Retinal pigment epithelial cell (primary cell): ENCODE measurements around the gene C1QL3.

Source experiments
- DNase-seq: peaks from one replicate; pipeline ENCODE4 v3.0.0-alpha.2; 2010; ENCODE audit warnings: low read depth
- H3K4me3 ChIP-seq: 2 replicates; pipeline ENCODE4 v1.5.1; 2011; ENCODE audit warnings: mild to moderate bottlenecking, low read length, control low read depth, moderate library complexity
- CTCF ChIP-seq: conservative IDR thresholded peaks from 2 replicates; pipeline ENCODE4 v1.5.1; 2011; ENCODE audit warnings: low read depth, low read length, control low read depth, inconsistent platforms

Gene C1QL3

GRCh38 chr10:16477757-16478156 is 43.9 kb downstream of the C1QL3 start:
- no peak overlapping the region for H3K4me3 ChIP-seq
- no peak for TF ChIP-seq CTCF
- no peak for DNase-seq

DNA sequence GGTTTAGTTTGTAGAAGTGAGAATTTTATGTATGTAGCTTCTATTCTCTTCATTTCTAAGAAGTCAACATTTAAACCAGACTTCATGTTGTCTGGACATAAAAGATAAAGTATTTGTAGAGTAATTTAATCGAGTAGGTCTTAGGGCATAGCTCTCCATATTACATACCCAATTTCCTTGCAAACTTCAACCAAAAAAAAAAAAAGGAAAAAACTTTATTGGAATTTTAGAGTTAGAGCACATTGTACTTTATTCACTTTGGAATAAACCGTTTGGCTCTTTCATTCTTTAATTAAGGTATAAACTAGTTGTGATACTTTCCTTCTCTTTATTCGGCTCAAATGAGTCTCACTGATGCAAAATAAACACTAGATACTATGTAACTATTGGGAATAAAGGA is 48.9 kb downstream of the C1QL3 start:
- TF ChIP-seq CTCF, result no peak
- no peak overlapping the region for H3K4me3 ChIP-seq
- DNase-seq, result no peak

DNA sequence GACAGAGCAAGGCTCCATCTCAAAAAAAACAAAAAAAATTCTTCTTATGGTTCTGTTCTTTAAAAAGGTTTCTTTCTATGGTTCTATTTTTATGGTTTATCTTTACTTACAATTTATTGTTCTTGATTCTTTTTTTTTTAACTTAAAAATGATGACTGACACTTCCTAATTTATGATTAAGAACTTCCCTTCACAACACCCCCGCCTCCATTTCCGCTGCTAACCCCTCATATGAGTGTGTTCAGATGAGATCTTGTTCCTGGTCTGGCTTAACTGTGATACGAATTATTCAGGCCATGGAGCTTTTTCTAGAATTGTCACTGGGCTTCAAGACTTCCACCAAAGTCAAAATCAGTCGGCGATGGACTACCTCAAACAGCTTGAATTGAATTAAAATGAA is 50.9 kb downstream of the C1QL3 start:
- TF ChIP-seq CTCF, result no peak
- no peak overlapping the region for H3K4me3 ChIP-seq
- DNase-seq, result no peak

- H3K4me3 ChIP-seq, result no peak overlapping the region
- DNase-seq, result no peak
- no peak for TF ChIP-seq CTCF
Observed at GRCh38 chr10:16466001-16466400, 55.7 kb downstream of the C1QL3 start.
